Measurements from ENCODE around the gene VIPAS39. TPM values are rescaled to one million over a fixed set of nuclear protein-coding genes. Genes with fewer than 3 reads are reported as not detected.

The VIPAS39 gene
- total RNA-seq, 1 donor from 2014 or later = 21.9 TPM

GRCh38 chr14:77438596-77438995 lies 18.8 kb downstream of the VIPAS39 start:
- no peaks in the 10 kb centered on the region for H3K27me3 ChIP-seq
- no peak for DNase-seq (ENCODE audit: extremely low spot score in 2 of 2)
- no peaks in the 10 kb centered on the region for H3K4me1 ChIP-seq
- H3K36me3 ChIP-seq = peaks cover 0 to 62% of the 10 kb centered on the region in 2 donors
- no peak overlapping the region for H3K4me3 ChIP-seq
- no peaks in the 10 kb centered on the region for H3K9me3 ChIP-seq
- no peak overlapping the region for H3K27ac ChIP-seq
- intact Hi-C loops (cut with DNase I) = no loop called here
- no peak for TF ChIP-seq POLR2A (IDR thresholded peaks at IDR 0.05)
- no peak for TF ChIP-seq CTCF (IDR thresholded peaks at IDR 0.05)
- TF ChIP-seq POLR2AphosphoS5 (IDR thresholded peaks at IDR 0.05; ENCODE audit: insufficient read depth in 1 of 2, low read depth in 1 of 2) = no peak

- intact Hi-C loops (cut with DNase I) = no loop called here
Observed at GRCh38 chr14:77436042-77436441, 21.4 kb downstream of the VIPAS39 start.

GRCh38 chr14:77426396-77426795 lies 31.0 kb downstream of the VIPAS39 start:
- H3K4me1 ChIP-seq = no peaks in the 10 kb centered on the region
- H3K36me3 ChIP-seq = peaks cover 0 to 79% of the 10 kb centered on the region in 2 donors
- intact Hi-C loops (cut with DNase I) = no loop called here
- no peak overlapping the region for H3K4me3 ChIP-seq
- no peak for DNase-seq (ENCODE audit: extremely low spot score in 2 of 2)
- H3K27me3 ChIP-seq = no peaks in the 10 kb centered on the region
- no peaks in the 10 kb centered on the region for H3K9me3 ChIP-seq
- no peak for TF ChIP-seq POLR2A (IDR thresholded peaks at IDR 0.05)
- TF ChIP-seq POLR2AphosphoS5 (IDR thresholded peaks at IDR 0.05; ENCODE audit: insufficient read depth in 1 of 2, low read depth in 1 of 2) = no peak
- TF ChIP-seq CTCF (IDR thresholded peaks at IDR 0.05) = no peak
- H3K27ac ChIP-seq = no peak overlapping the region

More at GRCh38 chr14:77436042-77436441, 21.4 kb downstream of the VIPAS39 start:
- TF ChIP-seq CTCF (IDR thresholded peaks at IDR 0.05) (no peak), POLR2A (IDR thresholded peaks at IDR 0.05) (no peak), POLR2AphosphoS5 (IDR thresholded peaks at IDR 0.05; ENCODE audit: insufficient read depth in 1 of 2, low read depth in 1 of 2) (no peak)
- Histone ChIP-seq H3K4me1 (no peaks in the 10 kb centered on the region), H3K9me3 (no peaks in the 10 kb centered on the region), H3K4me3 (no peak overlapping the region), H3K27me3 (no peaks in the 10 kb centered on the region), H3K27ac (no peak overlapping the region), H3K36me3 (peaks cover 0 to 54% of the 10 kb centered on the region in 2 donors)
- no peak for DNase-seq (ENCODE audit: extremely low spot score in 2 of 2)

GRCh38 chr14:77424862-77425261 lies 32.5 kb downstream of the VIPAS39 start:
- DNase-seq (ENCODE audit: extremely low spot score in 2 of 2) = no peak
- intact Hi-C loops (cut with DNase I) = no loop called here
- Histone ChIP-seq H3K36me3 (peaks cover 0 to 65% of the 10 kb centered on the region in 2 donors), H3K27me3 (no peaks in the 10 kb centered on the region), H3K27ac (no peak overlapping the region), H3K9me3 (no peaks in the 10 kb centered on the region), H3K4me1 (no peaks in the 10 kb centered on the region), H3K4me3 (no peak overlapping the region)
- TF ChIP-seq POLR2A (IDR thresholded peaks at IDR 0.05) (no peak), CTCF (IDR thresholded peaks at IDR 0.05) (no peak), POLR2AphosphoS5 (IDR thresholded peaks at IDR 0.05; ENCODE audit: insufficient read depth in 1 of 2, low read depth in 1 of 2) (no peak)

GRCh38 chr14:77423423-77423822 lies 34.0 kb downstream of the VIPAS39 start, which contains the start of gene NOXRED1:
NOXRED1 (minus strand) TSS chr14:77423523; CDS start chr14:77422889, 634 bp downstream.
- no peaks in the 10 kb centered on the region for H3K27me3 ChIP-seq
- H3K9me3 ChIP-seq = no peaks in the 10 kb centered on the region
- no peak within 1 kb of the TSS for H3K4me3 ChIP-seq
- no peak for DNase-seq (ENCODE audit: extremely low spot score in 2 of 2)
- peaks cover 0 to 52% of the 10 kb centered on the region in 2 donors for H3K36me3 ChIP-seq
- intact Hi-C loops (cut with DNase I) = no loop called here
- TF ChIP-seq POLR2A (IDR thresholded peaks at IDR 0.05) (no peak), POLR2AphosphoS5 (IDR thresholded peaks at IDR 0.05; ENCODE audit: insufficient read depth in 1 of 2, low read depth in 1 of 2) (no peak), CTCF (IDR thresholded peaks at IDR 0.05) (no peak)
- no peaks in the 10 kb centered on the region for H3K4me1 ChIP-seq
- H3K27ac ChIP-seq = no peak within 1 kb of the TSS
